Nephron progenitor cell (in vitro differentiated cells): ENCODE measurements around the gene GPC5.

Experiments
- DNase-seq: peaks from one replicate; pipeline ENCODE4 v3.0.0; 2021
- H3K27ac Mint-ChIP-seq: 2 replicates; pipeline ENCODE4 v1.8.0; 2021; ENCODE audit warnings: mild to moderate bottlenecking, moderate library complexity, mixed read lengths
- H3K27me3 Mint-ChIP-seq: 2 replicates; pipeline ENCODE4 v1.8.0; 2021; ENCODE audit warnings: mild to moderate bottlenecking, low read depth, mixed read lengths; ENCODE audit not compliant: poor library complexity
- H3K36me3 Mint-ChIP-seq: 2 replicates; pipeline ENCODE4 v1.8.0; 2021; ENCODE audit warnings: low read depth, mixed read lengths
- H3K4me1 Mint-ChIP-seq: 2 replicates; pipeline ENCODE4 v1.8.0; 2021; ENCODE audit warnings: mixed read lengths
- H3K4me3 Mint-ChIP-seq: 2 replicates; pipeline ENCODE4 v1.8.0; 2021; ENCODE audit warnings: mild to moderate bottlenecking, moderate library complexity, mixed read lengths
- H3K9me3 Mint-ChIP-seq: 2 replicates; pipeline ENCODE4 v1.8.0; 2021; ENCODE audit warnings: mild to moderate bottlenecking, moderate library complexity, mixed read lengths
- CTCF ChIP-seq: fragments of 200-600 bp; sonication (generic); IDR thresholded peaks from 2 replicates; pipeline ENCODE4 v1.5.0; 2021; ENCODE audit warnings: antibody characterized with exemption

Gene GPC5

DNA sequence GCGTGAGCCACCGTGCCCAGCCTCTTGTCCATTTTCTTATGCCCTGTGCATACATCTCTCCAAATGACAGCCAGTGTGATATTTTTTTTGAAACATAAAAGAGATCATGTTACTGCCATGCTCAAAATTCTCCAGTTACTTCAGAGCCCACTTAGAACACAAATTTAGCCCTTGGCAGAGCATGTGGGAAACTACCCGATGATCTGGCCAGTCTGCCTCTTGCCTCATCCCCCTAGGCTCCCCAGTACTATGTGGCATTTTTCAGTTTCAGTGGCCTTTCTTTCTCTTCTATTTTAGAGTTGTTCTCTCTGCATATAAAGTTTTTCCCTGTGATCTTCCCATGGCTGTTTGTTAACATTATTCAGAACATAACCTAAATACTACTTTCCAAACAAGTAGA is 323.0 kb downstream of the GPC5 start:
- Mint-ChIP-seq H3K9me3 (no peaks in the 10 kb centered on the region), H3K4me3 (no peak overlapping the region), H3K36me3 (no peaks in the 10 kb centered on the region), H3K27ac (peak overlapping the region; percentile 75), H3K4me1 (peaks cover 15% of the 10 kb centered on the region), H3K27me3 (no peaks in the 10 kb centered on the region)
- DNase-seq = no peak
- TF ChIP-seq CTCF = no peak

- Mint-ChIP-seq H3K27ac (no peak overlapping the region), H3K9me3 (no peaks in the 10 kb centered on the region), H3K4me3 (no peak overlapping the region), H3K36me3 (no peaks in the 10 kb centered on the region), H3K4me1 (peaks cover 15% of the 10 kb centered on the region), H3K27me3 (no peaks in the 10 kb centered on the region)
- no peak for DNase-seq
- TF ChIP-seq CTCF = peak; percentile 66
These were observed 324.0 kb downstream of the GPC5 start for GRCh38 chr13:91722267-91722884.

DNA sequence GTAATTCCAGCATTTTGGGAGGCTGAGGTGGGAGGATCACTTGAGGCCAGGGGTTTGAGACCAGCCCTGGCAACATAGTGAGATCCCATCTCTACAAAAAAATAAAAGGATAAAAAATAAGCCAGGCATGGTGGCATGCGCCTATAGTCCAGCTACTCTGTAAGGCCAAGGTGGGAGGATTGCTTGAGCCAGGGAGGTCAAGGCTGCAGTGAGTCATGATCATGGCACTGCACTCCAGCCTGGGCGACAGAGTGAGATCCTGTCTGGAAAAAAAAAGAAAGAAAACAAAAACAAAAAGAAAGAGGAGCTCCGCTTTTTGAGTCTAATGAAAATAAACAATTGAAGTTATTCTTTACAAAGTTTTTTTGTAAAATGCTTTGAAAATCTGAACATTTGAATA is 326.2 kb downstream of the GPC5 start:
- Mint-ChIP-seq H3K4me1 (peaks cover 17% of the 10 kb centered on the region), H3K36me3 (no peaks in the 10 kb centered on the region), H3K27me3 (no peaks in the 10 kb centered on the region), H3K27ac (no peak overlapping the region), H3K9me3 (no peaks in the 10 kb centered on the region), H3K4me3 (no peak overlapping the region)
- no peak for TF ChIP-seq CTCF
- DNase-seq = no peak

GRCh38 chr13:91725646-91726045 is 327.2 kb downstream of the GPC5 start:
- TF ChIP-seq CTCF = no peak
- Mint-ChIP-seq H3K4me1 (peaks cover 22% of the 10 kb centered on the region), H3K36me3 (no peaks in the 10 kb centered on the region), H3K27me3 (no peaks in the 10 kb centered on the region), H3K4me3 (no peak overlapping the region), H3K9me3 (no peaks in the 10 kb centered on the region), H3K27ac (no peak overlapping the region)
- DNase-seq = no peak

DNA sequence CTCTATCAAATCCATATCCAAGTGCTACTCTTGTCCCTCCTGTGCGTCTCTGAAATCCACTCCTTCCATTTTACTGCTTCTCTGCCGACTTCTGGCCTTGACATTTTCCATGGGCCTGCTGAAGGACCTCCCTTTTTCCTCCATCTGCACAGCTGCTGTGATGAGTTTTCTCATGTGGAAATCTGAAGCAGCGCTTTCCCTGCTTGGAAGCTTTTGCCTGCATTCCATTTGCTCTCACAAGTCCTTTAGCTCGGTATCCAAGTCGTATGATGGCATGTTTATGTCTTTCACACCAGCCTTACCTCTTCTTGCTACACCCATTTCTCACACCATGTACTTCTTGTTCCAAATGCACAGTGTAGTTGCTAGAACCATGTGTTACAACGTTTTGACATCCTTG is 328.2 kb downstream of the GPC5 start:
- no peak for TF ChIP-seq CTCF
- Mint-ChIP-seq H3K27me3 (no peaks in the 10 kb centered on the region), H3K4me3 (no peak overlapping the region), H3K4me1 (peaks cover 11% of the 10 kb centered on the region), H3K27ac (no peak overlapping the region), H3K36me3 (no peaks in the 10 kb centered on the region), H3K9me3 (no peaks in the 10 kb centered on the region)
- no peak for DNase-seq

DNA sequence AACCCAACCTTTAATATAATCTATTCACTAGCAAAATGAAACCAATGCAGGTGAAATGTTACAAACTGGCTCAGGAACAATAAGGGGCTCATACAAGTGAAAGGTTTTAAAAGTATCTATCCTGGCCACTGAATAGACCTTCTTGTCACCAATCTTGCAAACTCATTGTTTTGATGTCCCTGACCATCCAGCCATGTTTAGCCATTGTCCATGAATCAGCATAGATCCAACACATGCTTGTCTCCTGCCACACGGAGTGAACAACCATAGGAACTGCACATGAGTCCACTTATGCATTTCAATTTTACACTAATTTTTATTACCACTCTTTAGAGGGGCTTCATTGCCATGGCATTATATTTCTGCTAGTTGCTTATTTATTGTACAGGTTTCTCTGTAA is 331.4 kb downstream of the GPC5 start:
- Mint-ChIP-seq H3K9me3 (peaks cover 12% of the 10 kb centered on the region), H3K27me3 (no peaks in the 10 kb centered on the region), H3K36me3 (peaks cover 6% of the 10 kb centered on the region), H3K4me1 (peaks cover 9% of the 10 kb centered on the region), H3K4me3 (no peak overlapping the region), H3K27ac (no peak overlapping the region)
- TF ChIP-seq CTCF = no peak
- no peak for DNase-seq
